GM13977 (cell line): ENCODE data around the gene APOD.
"Not testable (repeated sequence)": the region's sequence is repeated elsewhere in the genome, so short reads cannot be mapped to it uniquely, and the experiment has no call there.

Experiments used
- DNase-seq: peaks from one replicate; pipeline ENCODE4 v3.0.0; 2012; ENCODE audit warnings: low spot score
- in situ Hi-C: fragments of 300-500 bp; cut with MboI; formaldehyde crosslinking; loops from one replicate; pipeline ENCODE4 v1.12.0; 2022; ENCODE audit warnings: low sequenced_read_pairs, low pct_unique_long_range_greater_than_20kb, mixed read lengths, inconsistent platforms; ENCODE audit not compliant: unreplicated experiment
- TF ChIP-seq, protein P1 (sequence below): IDR thresholded peaks from 2 replicates; pipeline ENCODE4 v1.5.1; 2012; ENCODE audit warnings: mild to moderate bottlenecking, control low read depth; ENCODE audit not compliant: insufficient read depth; ENCODE audit errors: extremely low read depth, missing control alignments

Gene APOD

DNA sequence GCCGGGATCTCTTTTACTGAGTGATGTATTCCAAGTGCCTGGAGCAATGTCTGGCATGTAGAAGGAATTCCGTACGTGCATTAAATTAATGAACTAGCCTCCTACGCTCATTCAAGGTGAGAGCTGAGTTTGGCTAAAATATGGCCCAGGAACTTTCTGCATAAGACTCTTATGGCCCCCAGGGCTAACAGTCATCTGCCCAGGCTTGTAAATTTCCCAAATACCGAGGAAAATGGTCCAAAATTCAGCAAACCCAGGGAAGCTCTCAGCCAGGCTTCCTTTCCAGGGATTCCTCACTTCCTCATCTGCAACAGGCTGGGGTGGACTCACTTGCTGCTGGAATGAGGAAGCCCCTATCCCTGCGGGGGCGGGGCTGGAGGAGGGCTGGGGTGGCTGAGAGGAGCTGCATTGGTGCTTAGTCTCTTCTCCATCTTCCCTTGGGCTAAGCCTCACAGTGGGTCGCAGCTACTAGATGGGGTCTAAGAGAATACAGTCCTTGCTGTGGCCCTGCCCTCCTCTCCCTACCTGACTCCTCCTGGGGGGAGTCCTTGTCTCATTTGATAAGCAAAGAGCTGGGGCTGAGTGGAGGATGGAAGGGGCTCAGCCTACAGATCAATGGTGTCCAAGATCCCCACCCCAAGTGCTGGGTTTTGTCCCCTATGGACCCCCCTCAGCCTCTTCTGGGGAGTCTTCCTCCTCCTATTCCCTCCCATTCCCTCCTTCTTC lies 28.5 kb upstream of the APOD start:
- DNase-seq: no peak
- in situ Hi-C loops: no loop called here
- TF ChIP-seq, protein P1, sequence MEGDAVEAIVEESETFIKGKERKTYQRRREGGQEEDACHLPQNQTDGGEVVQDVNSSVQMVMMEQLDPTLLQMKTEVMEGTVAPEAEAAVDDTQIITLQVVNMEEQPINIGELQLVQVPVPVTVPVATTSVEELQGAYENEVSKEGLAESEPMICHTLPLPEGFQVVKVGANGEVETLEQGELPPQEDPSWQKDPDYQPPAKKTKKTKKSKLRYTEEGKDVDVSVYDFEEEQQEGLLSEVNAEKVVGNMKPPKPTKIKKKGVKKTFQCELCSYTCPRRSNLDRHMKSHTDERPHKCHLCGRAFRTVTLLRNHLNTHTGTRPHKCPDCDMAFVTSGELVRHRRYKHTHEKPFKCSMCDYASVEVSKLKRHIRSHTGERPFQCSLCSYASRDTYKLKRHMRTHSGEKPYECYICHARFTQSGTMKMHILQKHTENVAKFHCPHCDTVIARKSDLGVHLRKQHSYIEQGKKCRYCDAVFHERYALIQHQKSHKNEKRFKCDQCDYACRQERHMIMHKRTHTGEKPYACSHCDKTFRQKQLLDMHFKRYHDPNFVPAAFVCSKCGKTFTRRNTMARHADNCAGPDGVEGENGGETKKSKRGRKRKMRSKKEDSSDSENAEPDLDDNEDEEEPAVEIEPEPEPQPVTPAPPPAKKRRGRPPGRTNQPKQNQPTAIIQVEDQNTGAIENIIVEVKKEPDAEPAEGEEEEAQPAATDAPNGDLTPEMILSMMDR: no peak

DNA sequence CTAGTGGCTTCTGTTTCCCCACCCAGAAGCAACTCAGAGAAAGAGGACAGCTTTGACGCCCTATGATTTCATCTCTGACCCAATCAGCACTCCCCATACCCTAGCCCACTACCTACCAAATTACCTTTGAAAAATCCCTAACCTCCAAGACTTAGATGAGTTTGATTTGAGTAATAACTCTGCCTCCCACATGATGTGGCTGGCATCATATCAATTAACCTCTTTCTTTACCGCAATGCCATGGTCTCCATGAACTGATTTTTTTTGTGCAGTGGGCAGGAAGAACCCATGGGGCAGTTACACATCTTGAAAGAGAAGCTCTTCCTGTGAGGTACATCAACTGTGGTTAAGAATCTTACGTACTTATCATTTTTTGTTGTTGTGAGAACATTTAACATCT lies 25.5 kb upstream of the APOD start:
- no peak for DNase-seq
- TF ChIP-seq, protein P1: no peak
- in situ Hi-C loops: no loop called here

DNA sequence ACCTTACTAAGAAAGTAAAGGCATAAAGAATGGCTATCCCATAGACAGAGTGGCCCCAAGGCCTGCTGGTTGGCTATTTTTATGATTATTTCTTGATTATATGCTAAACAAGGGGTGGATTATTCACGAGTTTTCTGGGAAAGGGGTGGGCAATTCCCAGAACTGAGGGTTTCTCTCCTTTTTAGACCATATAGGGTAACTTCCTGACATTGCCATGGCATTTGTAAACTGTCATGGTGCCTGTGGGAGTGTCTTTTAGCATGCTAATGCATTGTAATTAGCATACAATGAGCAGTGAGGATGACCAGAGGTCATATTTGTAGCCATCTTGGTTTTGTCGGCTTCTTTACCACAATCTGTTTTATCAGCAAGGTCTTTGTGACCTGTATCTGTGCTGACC lies 18.0 kb upstream of the APOD start:
- in situ Hi-C loops, DNase-seq: not testable (repeated sequence)

GRCh38 chr3:195601382-195601781 lies 17.6 kb upstream of the APOD start:
- DNase-seq: no peak
- in situ Hi-C loops: no loop called here
- TF ChIP-seq, protein P1: no peak

DNA sequence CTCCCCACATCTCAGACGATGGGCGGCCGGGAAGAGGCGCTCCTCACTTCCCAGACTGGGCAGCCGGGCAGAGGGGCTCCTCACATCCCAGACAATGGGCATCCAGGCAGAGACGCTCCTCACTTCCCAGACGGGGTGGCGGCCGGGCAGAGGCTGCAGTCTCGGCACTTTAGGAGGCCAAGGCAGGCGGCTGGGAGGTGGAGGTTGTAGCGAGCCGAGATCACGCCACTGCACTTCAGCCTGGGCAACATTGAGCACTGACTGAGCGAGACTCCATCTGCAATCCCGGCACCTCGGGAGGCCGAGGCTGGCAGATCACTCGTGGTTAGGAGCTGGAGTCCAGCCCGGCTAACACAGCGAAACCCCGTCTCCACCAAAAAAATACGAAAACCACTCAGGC lies 16.2 kb upstream of the APOD start:
- in situ Hi-C loops, DNase-seq: not testable (repeated sequence)

DNA sequence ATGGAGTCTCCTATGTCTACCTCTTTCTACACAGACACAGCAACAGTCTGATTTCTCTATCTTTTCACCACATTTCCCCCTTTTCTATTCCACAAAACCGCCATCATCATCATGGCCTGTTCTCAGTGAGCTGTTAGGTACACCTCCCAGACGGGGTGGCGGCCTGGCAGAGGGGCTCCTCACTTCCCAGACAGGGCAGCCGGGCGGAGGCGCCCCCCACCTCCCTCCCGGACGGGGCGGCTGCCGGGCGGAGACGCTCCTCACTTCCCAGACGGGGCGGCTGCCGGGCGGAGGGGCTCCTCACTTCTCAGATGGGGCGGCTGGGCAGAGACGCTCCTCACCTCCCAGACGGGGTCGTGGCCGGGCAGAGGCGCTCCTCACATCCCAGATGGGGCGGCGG lies 15.8 kb upstream of the APOD start:
- in situ Hi-C loops, DNase-seq: not testable (repeated sequence)

GRCh38 chr3:195597848-195598247 lies 14.1 kb upstream of the APOD start:
- TF ChIP-seq, protein P1: no peak
- in situ Hi-C loops: no loop called here
- no peak for DNase-seq

GRCh38 chr3:195597229-195597628 lies 13.5 kb upstream of the APOD start:
- no peak for DNase-seq
- TF ChIP-seq, protein P1: no peak
- in situ Hi-C loops: no loop called here
